Measurements from ENCODE around the gene SNED1.

- TF ChIP-seq GABPA (IDR thresholded peaks at IDR 0.05; ENCODE audit: low read depth) (no peak), CTCF (IDR thresholded peaks at IDR 0.05; ENCODE audit: insufficient read depth, low read length) (no peak), POLR2AphosphoS5 (IDR thresholded peaks at IDR 0.05; ENCODE audit: low read depth) (no peak), REST (IDR thresholded peaks at IDR 0.05; ENCODE audit: insufficient replicate concordance, low read depth) (no peak)
These were observed 31.3 kb upstream of the SNED1 start for GRCh38 chr2:240966906-240967680.
